ENCODE data around the gene STX17.
"Not testable (repeated sequence)": the region's sequence is repeated elsewhere in the genome, so short reads cannot be mapped to it uniquely, and the experiment has no call there.

Gene STX17

GRCh38 chr9:99906403-99907207, at the start of gene STX17:
TSS of gene STX17 (plus strand) at chr9:99906654. CDS start at chr9:99915240, 8,586 bp downstream.
- peak; percentile 76 for DNase-seq

- DNase-seq = not testable (repeated sequence)
These were observed 48.9 kb upstream of the STX17 start for GRCh38 chr9:99857576-99857975.

- DNase-seq = no peak
These were observed 48.4 kb upstream of the STX17 start for GRCh38 chr9:99858087-99858486.

DNA sequence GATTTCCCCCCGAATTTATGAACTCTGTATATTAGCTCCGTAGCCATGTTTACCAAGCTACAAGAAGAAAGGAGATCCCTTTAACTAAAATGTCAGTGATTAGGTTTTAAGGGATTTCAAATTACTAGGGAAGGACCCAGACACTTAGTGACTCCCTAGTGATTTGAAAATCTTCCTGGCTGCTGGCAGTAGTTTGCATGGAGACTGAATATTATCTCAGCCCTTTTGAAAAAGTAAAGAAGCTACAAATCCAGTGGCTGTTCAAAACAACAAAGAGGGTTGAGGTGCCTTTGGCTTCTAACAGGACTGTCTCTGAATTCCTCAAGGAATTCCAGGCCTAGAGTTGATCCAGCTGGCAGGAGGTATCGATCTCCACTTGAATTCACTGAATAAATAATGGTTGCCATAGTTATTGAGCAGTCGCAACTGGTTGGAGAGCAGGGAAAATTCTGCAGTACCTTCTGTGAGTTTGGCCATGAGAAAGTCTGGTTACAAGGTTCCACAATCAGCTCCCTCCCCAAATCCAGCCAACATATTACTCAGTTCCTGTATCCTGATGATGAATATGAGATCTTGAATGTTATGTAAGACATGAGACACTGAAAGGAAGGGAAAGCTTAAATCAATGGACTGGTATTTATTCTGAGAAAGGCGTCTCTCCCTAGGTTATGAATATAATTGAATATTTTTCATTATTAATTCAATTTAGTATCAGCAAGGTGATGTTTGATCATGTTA, 47.0 kb upstream of the STX17 start:
- DNase-seq = no peak

DNA sequence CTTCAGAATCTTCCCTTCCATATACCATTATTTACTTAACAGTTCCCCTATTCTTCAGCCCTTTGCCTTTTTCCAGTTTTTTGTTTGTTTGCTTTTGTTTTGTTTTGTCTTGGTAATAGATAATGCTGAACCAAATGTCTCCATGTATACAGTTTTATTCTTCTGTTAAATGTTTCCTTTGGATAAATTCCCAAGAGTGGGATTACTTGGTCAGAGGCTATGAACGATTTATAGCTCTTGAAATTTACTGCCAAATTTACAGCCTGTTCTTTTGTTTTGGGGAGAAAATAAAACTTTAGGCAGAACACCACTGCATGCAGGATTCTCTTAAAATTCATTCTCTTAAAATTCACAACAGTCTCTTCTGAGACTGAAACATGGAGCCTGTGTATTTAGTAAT, 46.2 kb upstream of the STX17 start:
- no peak for DNase-seq

- DNase-seq = no peak
These were observed 42.5 kb upstream of the STX17 start for GRCh38 chr9:99863955-99864354.

DNA sequence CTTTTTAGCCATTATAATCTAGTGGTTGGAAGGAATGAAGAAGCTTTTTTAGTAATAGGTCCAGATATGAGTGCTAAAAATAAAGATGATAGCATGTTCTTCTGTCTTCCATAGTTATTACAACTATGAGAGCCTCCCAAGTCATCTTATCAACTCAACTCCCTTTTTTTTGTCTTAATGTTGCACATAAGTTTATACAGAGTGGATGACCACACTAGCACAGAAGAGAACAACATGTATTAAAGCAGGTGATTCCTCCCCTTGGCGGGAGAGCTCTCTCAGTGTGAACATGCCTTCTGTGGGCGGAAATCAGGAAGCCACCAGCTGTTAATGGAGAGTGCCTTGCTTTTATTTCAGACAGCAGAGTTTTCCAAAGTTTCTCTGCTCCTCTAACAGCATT, 40.1 kb upstream of the STX17 start:
- DNase-seq = no peak

DNA sequence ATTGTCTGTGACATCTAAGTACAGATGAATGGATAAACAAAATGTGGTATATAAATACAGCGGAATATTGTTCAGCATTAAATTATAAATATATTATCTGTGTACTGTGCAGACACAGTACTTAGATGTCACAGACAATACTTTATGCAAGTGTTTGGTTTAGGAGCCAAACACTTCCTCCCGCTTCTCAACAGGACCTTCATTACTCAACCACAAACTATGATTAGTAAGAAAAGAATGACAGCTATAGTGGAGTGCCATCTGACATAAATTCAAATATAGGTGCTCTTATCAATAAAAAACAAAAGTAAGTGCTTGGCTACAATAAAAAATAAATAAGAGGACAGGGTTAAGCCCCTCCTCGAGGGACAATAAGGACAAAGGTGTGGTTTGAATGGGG, 38.9 kb upstream of the STX17 start:
- no peak for DNase-seq

GRCh38 chr9:99867968-99868367, 38.5 kb upstream of the STX17 start:
- DNase-seq = no peak

GRCh38 chr9:99868845-99869244, 37.6 kb upstream of the STX17 start:
- DNase-seq = no peak

DNA sequence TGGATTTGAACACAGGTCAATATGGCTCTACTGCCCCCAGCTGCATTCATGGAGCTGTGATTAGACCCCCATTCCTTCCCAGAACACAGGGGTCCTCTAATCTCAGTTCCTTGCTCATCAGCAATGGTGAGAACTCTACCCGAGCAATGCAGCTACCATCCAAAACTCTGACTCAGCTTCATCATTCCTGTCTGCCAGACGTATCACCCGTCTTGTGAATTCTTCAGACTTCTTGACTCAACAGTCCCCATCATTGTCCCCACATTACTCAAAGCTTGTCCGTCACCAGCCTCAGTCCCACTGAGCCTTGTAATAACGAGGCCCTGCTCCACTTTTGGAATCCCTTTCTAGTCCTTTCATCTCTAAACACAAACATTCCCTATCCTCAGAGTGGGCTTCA, 36.3 kb upstream of the STX17 start:
- no peak for DNase-seq

DNA sequence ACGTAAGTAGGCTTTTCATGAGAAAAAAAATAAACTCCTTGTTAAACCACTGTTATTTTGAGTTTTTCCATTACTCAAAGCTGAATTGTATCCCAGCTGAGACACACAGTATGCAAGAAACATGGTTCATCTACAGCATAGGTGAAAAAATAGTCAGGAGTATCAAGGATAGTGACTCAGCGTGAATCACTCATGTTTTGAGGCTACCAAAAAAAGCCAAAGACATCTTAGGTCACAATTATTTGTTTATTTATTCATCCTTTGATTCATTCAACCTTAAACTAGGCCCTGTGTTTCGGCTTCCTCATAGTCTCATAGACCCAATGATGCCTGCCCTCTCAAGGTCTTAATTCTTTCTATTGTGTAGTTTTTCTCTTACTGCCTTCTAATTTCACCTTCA, 32.9 kb upstream of the STX17 start:
- DNase-seq = no peak

GRCh38 chr9:99873943-99874584, 32.4 kb upstream of the STX17 start:
- no peak for DNase-seq

GRCh38 chr9:99876190-99876589, 30.3 kb upstream of the STX17 start:
- no peak for DNase-seq

GRCh38 chr9:99878651-99879050, 27.8 kb upstream of the STX17 start:
- DNase-seq = no peak

DNA sequence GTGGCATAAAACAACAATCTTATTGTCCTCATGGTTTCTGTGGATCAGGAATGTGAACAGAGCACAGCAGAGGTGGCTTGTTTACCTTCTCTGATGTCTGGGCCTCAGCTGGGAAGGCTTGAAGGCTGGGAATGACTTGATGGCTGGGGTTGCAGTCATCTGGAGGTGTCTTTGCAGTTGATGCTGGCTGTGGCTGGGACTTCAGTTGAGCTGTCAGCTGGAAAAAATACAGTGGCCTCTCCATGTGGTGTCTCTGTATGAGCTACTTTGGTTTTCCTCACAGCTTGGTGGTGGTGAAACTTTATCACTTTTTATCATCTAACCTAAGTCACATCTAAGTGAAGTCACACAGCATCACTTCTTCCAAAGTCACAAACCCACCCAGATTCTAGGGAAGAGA, 24.7 kb upstream of the STX17 start:
- no peak for DNase-seq

GRCh38 chr9:99885747-99886146, 20.7 kb upstream of the STX17 start:
- no peak for DNase-seq

GRCh38 chr9:99889120-99889519, 17.3 kb upstream of the STX17 start:
- DNase-seq = no peak

DNA sequence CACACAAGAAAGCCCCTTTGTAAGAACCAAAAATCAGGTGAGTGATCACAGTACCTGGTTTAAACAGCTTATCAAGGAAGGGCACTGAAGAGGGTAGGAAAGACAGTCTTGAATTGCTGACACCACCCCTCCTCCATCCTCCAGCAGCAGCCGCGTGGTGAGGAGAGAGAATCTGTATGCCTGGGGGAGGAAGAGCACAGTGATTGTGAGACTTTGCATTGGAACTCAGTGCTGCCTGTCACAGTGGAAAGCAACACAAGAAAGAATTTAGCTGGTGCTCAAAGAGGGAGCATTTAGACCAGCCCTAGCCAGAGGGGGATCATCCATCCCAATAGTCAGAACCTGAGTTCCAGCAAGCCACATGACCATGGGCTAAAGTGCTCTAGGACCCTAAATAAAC, 11.6 kb upstream of the STX17 start:
- no peak for DNase-seq

DNA sequence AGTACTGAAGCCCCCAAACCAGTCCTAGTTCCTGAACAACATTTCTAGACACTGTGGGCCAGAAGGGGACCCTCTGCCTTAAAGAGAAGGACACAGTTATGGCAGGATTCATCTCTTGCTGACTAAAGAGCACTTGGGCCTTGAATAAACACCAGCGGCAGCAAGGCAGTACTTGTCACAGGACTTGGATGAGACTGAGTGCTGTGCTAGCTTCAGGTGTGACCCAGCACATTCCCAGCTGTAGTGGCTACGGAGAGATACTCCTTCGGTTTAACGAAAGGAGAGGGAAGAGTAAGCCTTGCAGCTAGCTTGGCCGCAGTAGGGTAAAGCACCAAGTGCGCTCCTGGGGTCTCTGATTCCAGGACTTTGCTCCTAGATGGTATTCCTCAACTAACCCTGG, 10.9 kb upstream of the STX17 start:
- DNase-seq = no peak

- DNase-seq = no peak
These were observed 10.3 kb upstream of the STX17 start for GRCh38 chr9:99896119-99896518.

- DNase-seq = no peak
These were observed 3.1 kb upstream of the STX17 start for GRCh38 chr9:99903393-99903792.

DNA sequence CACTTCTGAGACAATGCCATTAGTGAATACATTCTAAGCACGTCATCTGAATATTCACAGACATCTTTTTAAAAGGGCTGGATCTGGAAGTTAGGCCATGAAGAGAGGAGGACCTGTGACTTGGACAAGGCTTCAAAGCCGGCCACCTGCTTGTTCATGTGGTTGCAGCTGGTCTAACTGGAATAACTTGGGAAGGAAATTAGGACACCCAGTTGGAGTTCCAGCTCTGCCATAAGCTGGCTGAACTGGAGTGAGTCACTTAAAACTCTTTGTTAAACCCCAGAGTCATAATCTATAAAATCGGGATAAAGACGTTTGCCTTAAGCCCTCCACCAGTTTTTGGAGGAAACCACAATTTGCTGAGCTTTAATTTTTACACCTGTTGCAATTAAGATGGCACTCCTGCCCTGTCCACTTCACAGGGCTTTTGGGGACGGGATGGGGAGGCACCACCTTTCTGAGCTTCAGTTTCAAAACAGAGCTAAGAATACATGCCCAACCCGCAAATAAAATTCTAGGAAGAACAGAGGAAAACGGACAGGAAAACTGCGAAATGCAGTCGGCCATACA, 536 bp upstream of the STX17 start:
- no peak for DNase-seq

GRCh38 chr9:99907208-99907532, 716 bp downstream of the STX17 start:
- DNase-seq = no peak
